K562 (cell line): ENCODE results near the gene CABP7. TPM values are rescaled to one million over a fixed set of nuclear protein-coding genes. Genes with fewer than 3 reads are reported as not detected.

Experiments used
- ATF1 ChIP-seq, 2 experiments: fragments of 450-650 bp in 1 of 2; IDR thresholded peaks; 2 replicates each; pipeline ENCODE4 v1.6.1; 2016; ENCODE audit warnings: missing compliant biosample characterization in 1 of 2, missing genetic modification characterization in 1 of 2
- CBX8 ChIP-seq: fragments of 200-600 bp; sonication (generic); IDR thresholded peaks from 2 replicates; pipeline ENCODE4 v1.6.1; 2012; ENCODE audit warnings: borderline replicate concordance, mixed run types, low read depth, mild to moderate bottlenecking, moderate library complexity, mixed read lengths, low read length, control low read depth, inconsistent platforms; ENCODE audit not compliant: poor library complexity, severe bottlenecking; ENCODE audit errors: extremely low read depth
- CEBPG ChIP-seq, 3 experiments: fragments of 200-800 bp in 1 of 3; sonication (Bioruptor generic) in 1 of 3; sonication (generic) in 1 of 3; formaldehyde crosslinking in 1 of 3; IDR thresholded peaks in 2 of 3; conservative IDR thresholded peaks in 1 of 3; 2 replicates each; pipeline versions ENCODE4 v1.6.1 to v1.8.0; 2016 to 2022; ENCODE audit warnings: missing compliant biosample characterization in 2 of 3, missing genetic modification characterization in 2 of 3, mild to moderate bottlenecking in 1 of 3, missing genetic modification reagents in 1 of 3
- CHD2 ChIP-seq: IDR thresholded peaks from 2 replicates; pipeline ENCODE4 v1.6.1; 2011; ENCODE audit warnings: low read depth, low read length
- CTBP1 ChIP-seq: fragments of 450-650 bp; IDR thresholded peaks from 2 replicates; pipeline ENCODE4 v1.6.1; 2016; ENCODE audit warnings: borderline replicate concordance
- FOXK1 ChIP-seq: sonication (generic); formaldehyde crosslinking; IDR thresholded peaks from 2 replicates; pipeline ENCODE4 v1.8.0; 2022; ENCODE audit warnings: missing genetic modification reagents, mild to moderate bottlenecking, borderline replicate concordance
- HCFC1 ChIP-seq: IDR thresholded peaks from 2 replicates; pipeline ENCODE4 v1.6.1; 2012; ENCODE audit warnings: low read depth, low read length, improper control_type of control experiment
- HNRNPL ChIP-seq: fragments of 200-400 bp; formaldehyde crosslinking; IDR thresholded peaks from 2 replicates; pipeline ENCODE4 v1.6.1; 2017; ENCODE audit warnings: low read depth, mild to moderate bottlenecking, low read length
- PRDM10 ChIP-seq: fragments of 450-650 bp; IDR thresholded peaks from 2 replicates; pipeline ENCODE4 v1.6.1; 2018; ENCODE audit not compliant: partially characterized antibody
- PTRF ChIP-seq: fragments of 450-650 bp; IDR thresholded peaks from 2 replicates; pipeline ENCODE4 v1.6.1; 2016; ENCODE audit warnings: mild to moderate bottlenecking, missing genetic modification characterization, missing compliant biosample characterization
- SMARCA4 ChIP-seq: fragments of 450-650 bp; IDR thresholded peaks from 2 replicates; pipeline ENCODE4 v1.6.1; 2016
- SP1 ChIP-seq: sonication (generic); formaldehyde crosslinking; IDR thresholded peaks from 2 replicates; pipeline ENCODE4 v1.8.1; 2022; ENCODE audit warnings: mild to moderate bottlenecking, missing genetic modification reagents
- SRSF3 ChIP-seq: fragments of 200-400 bp; formaldehyde crosslinking; IDR thresholded peaks from 2 replicates; pipeline ENCODE4 v1.6.1; 2016; ENCODE audit warnings: mild to moderate bottlenecking, low read length, moderate library complexity; ENCODE audit not compliant: insufficient read depth
- TAF15 ChIP-seq: fragments of 200-400 bp; formaldehyde crosslinking; IDR thresholded peaks from 2 replicates; pipeline ENCODE4 v1.6.1; 2017; ENCODE audit warnings: mild to moderate bottlenecking, low read depth, low read length, moderate library complexity
- ZBTB2 ChIP-seq: fragments of 450-650 bp; IDR thresholded peaks from 2 replicates; pipeline ENCODE4 v1.6.1; 2016; ENCODE audit warnings: antibody characterized with exemption
- ZNF143 ChIP-seq: sonication (generic); formaldehyde crosslinking; IDR thresholded peaks from 2 replicates; pipeline ENCODE4 v1.9.0; 2022; ENCODE audit warnings: mild to moderate bottlenecking, missing genetic modification reagents
- ZNF41 ChIP-seq: fragments of 250-450 bp; sonication (Bioruptor Pico); conservative IDR thresholded peaks from 2 replicates; pipeline ENCODE4 v1.4.0; 2020; ENCODE audit warnings: mild to moderate bottlenecking
- ZNF717 ChIP-seq: fragments of 250-450 bp; sonication (Bioruptor Pico); IDR thresholded peaks from 2 replicates; pipeline ENCODE4 v1.5.0; 2021
- polyA plus RNA-seq, 8 experiments: library from polyadenylated mRNA; depleted of rRNA in 4 of 8; stranded (reverse) in 5 of 8; unstranded in 3 of 8; fragments of >200 nt; fragmentation: Nextera tagmentation in 2 of 8; fragmentation: Illumina TruSeq in 1 of 8; extraction: Ambion mirVana in 2 of 8; extraction: Trizol in 1 of 8; gene quantifications; 2 replicates each; pipeline versions ENCODE4 v1.2.1 to v1.2.3, GENCODE V29; 2011 to 2014; ENCODE audit warnings: inconsistent platforms in 1 of 8, missing spikeins in 1 of 8
- total RNA-seq, 7 experiments: library from RNA; depleted of rRNA in 6 of 7; stranded (reverse); fragments of >200 nt in 6 of 7; fragmentation: Illumina TruSeq in 2 of 7; extraction: Trizol in 2 of 7; gene quantifications; 2 replicates each; pipeline versions ENCODE4 v1.2.1 to v1.2.3, GENCODE V29; 2011 to 2021; ENCODE audit warnings: low replicate concordance in 1 of 7
- TF ChIP-seq, protein P1 (sequence below): fragments of 200-400 bp; formaldehyde crosslinking; IDR thresholded peaks from 2 replicates; pipeline ENCODE4 v1.6.1; 2017; ENCODE audit warnings: mild to moderate bottlenecking, low read depth, low read length, moderate library complexity
- TF ChIP-seq, protein P2 (sequence below): fragments of 450-650 bp; formaldehyde crosslinking; IDR thresholded peaks from 2 replicates; pipeline ENCODE4 v1.4.0; 2022; ENCODE audit warnings: missing genetic modification characterization

Gene CABP7
- total and polyA plus RNA-seq, 9 of the 15 experiments (the other 6 are each of a cell fraction or from before 2014, with no cell fraction given): not detected

DNA sequence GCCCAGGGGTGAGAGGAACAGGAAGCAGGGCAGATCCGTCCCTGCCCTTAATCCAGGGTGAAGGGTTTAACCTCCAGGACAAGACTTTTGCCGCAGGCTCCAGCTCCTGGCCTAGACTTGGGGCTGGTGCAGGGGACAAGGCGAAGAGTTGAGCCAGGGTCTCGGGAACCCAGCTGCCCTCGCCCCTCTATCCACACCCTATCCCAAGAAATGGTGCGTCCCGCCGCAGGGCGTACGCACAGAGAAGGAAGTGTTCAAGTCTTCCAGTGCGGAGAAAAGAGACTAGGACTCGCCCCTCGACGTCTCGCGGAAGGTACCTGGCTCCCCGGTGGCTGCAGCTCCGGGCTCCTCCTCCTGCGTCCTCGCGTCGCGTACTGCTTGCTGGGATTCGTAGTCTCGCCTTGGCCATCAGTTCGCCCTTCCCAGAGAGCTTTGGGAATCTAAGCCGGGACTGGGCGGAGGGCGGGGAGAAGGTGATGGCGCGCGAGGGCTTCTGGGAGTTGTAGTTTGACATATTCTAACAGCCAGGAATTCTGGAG is 46.9 kb downstream of the CABP7 start, which contains the start of gene ZMAT5 (continued):
- no peak for TF ChIP-seq FOXK1 (CRISPR knock-in tag)
- TF ChIP-seq HNRNPL: no peak
- peak; percentile 94 for TF ChIP-seq ZNF143 (CRISPR knock-in tag)
- TF ChIP-seq CTBP1: no peak
- TF ChIP-seq CHD2: peak; percentile 58; the same call in 1 of the 2 replicates
- no peak for TF ChIP-seq ZBTB2
- no peak for TF ChIP-seq ZNF717
- no peak for TF ChIP-seq SMARCA4
- TF ChIP-seq SRSF3: no peak
- no peak for TF ChIP-seq ZNF41 (CRISPR knock-in tag)
- peak; percentile 15; the same call in 1 of the 2 replicates for TF ChIP-seq SP1
- no peak for TF ChIP-seq CEBPG (CRISPR knock-in tag; IDR thresholded peaks at IDR 0.05)
- TF ChIP-seq CEBPG (tag; conservative IDR thresholded peaks at IDR 0.05 in 1 of 2, IDR thresholded peaks at IDR 0.05 in 1 of 2): no peak
- peak; percentile 93 for TF ChIP-seq PRDM10
- TF ChIP-seq ATF1 (CRISPR knock-in tag; IDR thresholded peaks at IDR 0.05): no peak
- TF ChIP-seq ATF1 (tag; IDR thresholded peaks at IDR 0.05): peak; percentile 74
- no peak for TF ChIP-seq CBX8
- TF ChIP-seq PTRF (tag): no peak
- TF ChIP-seq TAF15: no peak
- TF ChIP-seq, protein P1, sequence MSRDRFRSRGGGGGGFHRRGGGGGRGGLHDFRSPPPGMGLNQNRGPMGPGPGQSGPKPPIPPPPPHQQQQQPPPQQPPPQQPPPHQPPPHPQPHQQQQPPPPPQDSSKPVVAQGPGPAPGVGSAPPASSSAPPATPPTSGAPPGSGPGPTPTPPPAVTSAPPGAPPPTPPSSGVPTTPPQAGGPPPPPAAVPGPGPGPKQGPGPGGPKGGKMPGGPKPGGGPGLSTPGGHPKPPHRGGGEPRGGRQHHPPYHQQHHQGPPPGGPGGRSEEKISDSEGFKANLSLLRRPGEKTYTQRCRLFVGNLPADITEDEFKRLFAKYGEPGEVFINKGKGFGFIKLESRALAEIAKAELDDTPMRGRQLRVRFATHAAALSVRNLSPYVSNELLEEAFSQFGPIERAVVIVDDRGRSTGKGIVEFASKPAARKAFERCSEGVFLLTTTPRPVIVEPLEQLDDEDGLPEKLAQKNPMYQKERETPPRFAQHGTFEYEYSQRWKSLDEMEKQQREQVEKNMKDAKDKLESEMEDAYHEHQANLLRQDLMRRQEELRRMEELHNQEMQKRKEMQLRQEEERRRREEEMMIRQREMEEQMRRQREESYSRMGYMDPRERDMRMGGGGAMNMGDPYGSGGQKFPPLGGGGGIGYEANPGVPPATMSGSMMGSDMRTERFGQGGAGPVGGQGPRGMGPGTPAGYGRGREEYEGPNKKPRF: no peak
- TF ChIP-seq HCFC1: peak; percentile 91
- TF ChIP-seq, protein P2, sequence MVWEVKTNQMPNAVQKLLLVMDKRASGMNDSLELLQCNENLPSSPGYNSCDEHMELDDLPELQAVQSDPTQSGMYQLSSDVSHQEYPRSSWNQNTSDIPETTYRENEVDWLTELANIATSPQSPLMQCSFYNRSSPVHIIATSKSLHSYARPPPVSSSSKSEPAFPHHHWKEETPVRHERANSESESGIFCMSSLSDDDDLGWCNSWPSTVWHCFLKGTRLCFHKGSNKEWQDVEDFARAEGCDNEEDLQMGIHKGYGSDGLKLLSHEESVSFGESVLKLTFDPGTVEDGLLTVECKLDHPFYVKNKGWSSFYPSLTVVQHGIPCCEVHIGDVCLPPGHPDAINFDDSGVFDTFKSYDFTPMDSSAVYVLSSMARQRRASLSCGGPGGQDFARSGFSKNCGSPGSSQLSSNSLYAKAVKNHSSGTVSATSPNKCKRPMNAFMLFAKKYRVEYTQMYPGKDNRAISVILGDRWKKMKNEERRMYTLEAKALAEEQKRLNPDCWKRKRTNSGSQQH (CRISPR knock-in tag): no peak
